RWPE2 (cell line): ENCODE data around the gene LLGL1.
A peak's percentile ranks its signal among the peaks of the same experiment; 100 is the strongest.

Experiments
- ATAC-seq: fragments of 200-7000 bp; cut with Tn5 transposase; 3 replicates; pipeline ENCODE4 v1.9.1; 2021; ENCODE audit warnings: low read depth
- DNase-seq: peaks from one replicate; pipeline ENCODE4 v3.0.0-alpha.2; 2020; ENCODE audit warnings: low spot score
- H3K27ac ChIP-seq: fragments of 450-650 bp; 2 replicates; pipeline ENCODE4 v1.5.1; 2017; ENCODE audit warnings: mild to moderate bottlenecking; ENCODE audit not compliant: poor library complexity, severe bottlenecking
- H3K27me3 ChIP-seq: fragments of 250-450 bp; sonication (Bioruptor Pico); 2 replicates; pipeline ENCODE4 v1.5.1; 2021; ENCODE audit warnings: mild to moderate bottlenecking, moderate library complexity; ENCODE audit not compliant: insufficient read depth, poor library complexity, severe bottlenecking
- H3K36me3 ChIP-seq: fragments of 250-450 bp; sonication (Bioruptor Pico); 2 replicates; pipeline ENCODE4 v1.5.1; 2020; ENCODE audit warnings: low read depth, mild to moderate bottlenecking, moderate library complexity
- H3K4me1 ChIP-seq: fragments of 250-450 bp; sonication (Bioruptor Pico); 2 replicates; pipeline ENCODE4 v1.5.1; 2021; ENCODE audit warnings: mild to moderate bottlenecking, moderate library complexity; ENCODE audit not compliant: insufficient read depth, poor library complexity, severe bottlenecking
- H3K4me3 ChIP-seq: fragments of 250-450 bp; sonication (Bioruptor Pico); 2 replicates; pipeline ENCODE4 v1.5.1; 2021; ENCODE audit warnings: mild to moderate bottlenecking, moderate library complexity; ENCODE audit not compliant: severe bottlenecking
- H3K9me3 ChIP-seq: fragments of 250-450 bp; sonication (Bioruptor Pico); 2 replicates; pipeline ENCODE4 v1.5.1; 2021; ENCODE audit warnings: mild to moderate bottlenecking, moderate library complexity; ENCODE audit not compliant: severe bottlenecking
- TF ChIP-seq, protein P1 (sequence below): fragments of 450-650 bp; IDR thresholded peaks from one replicate; pipeline ENCODE4 v1.5.1; 2017; ENCODE audit warnings: mild to moderate bottlenecking, moderate library complexity; ENCODE audit not compliant: poor library complexity, severe bottlenecking

Gene LLGL1

DNA sequence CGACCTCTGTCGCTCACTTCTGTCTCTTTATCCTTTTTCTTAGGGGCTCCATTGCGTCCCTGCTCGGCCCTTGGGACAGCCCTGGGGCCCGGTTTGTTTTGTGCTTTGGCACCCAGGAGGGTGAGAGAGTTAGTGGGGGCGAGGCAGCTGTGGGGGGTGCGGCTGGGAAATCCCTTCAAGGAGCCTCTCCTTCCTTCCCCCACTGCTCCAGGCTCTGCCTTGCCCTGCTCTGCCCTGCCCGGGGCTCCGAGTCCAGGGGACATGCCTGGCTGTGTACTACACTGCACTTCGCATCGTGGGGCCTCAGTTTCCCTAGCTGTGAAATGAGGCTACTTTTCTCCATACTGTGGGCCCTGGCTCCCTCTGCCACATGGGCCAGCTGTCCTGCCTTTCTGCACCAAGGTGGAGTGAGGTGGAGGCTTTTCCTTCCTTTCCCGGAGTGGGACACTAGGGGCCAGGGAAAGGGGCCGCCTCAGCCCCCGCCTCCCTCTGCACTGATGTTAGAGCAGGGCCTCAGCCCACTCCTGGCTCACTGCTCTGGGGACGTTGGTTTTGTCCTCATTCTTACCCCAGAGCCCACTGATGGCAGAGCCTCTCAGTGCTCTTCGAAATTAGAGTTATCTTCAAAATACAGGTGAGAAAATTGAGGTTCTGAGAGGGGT lies 980 bp downstream of the LLGL1 start:
- Histone ChIP-seq H3K4me1 (no peaks in the 10 kb centered on the region), H3K36me3 (no peaks in the 10 kb centered on the region), H3K9me3 (no peaks in the 10 kb centered on the region), H3K27me3 (no peaks in the 10 kb centered on the region), H3K4me3 (peak overlapping the region; percentile 59), H3K27ac (peak overlapping the region; percentile 47)
- TF ChIP-seq, protein P1, sequence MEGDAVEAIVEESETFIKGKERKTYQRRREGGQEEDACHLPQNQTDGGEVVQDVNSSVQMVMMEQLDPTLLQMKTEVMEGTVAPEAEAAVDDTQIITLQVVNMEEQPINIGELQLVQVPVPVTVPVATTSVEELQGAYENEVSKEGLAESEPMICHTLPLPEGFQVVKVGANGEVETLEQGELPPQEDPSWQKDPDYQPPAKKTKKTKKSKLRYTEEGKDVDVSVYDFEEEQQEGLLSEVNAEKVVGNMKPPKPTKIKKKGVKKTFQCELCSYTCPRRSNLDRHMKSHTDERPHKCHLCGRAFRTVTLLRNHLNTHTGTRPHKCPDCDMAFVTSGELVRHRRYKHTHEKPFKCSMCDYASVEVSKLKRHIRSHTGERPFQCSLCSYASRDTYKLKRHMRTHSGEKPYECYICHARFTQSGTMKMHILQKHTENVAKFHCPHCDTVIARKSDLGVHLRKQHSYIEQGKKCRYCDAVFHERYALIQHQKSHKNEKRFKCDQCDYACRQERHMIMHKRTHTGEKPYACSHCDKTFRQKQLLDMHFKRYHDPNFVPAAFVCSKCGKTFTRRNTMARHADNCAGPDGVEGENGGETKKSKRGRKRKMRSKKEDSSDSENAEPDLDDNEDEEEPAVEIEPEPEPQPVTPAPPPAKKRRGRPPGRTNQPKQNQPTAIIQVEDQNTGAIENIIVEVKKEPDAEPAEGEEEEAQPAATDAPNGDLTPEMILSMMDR: no peak
- peak; percentile 13; the same call in 2 of the 3 replicates for ATAC-seq
- DNase-seq: no peak

DNA sequence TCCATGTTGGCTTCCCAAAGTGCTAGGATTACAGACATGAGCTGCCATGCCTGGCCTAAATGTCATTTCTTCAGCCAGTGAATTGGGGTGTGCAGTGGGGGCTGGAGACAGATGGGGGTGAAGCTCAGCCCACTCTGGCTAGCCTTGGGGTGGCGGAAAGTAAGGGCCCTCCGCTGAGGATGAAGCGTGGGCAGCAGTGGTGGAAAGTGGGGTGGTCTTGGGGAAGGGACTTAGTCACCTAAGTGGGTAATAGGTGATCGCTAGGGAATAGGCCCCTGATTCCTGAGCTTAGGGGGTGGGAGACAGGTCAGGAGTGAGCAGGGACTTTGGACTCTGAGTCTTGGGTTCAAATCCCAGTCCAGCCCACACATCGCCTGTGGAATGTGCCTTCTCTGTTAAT lies 2.2 kb downstream of the LLGL1 start:
- Histone ChIP-seq H3K27me3 (no peaks in the 10 kb centered on the region), H3K4me3 (no peak overlapping the region), H3K36me3 (no peaks in the 10 kb centered on the region), H3K9me3 (no peaks in the 10 kb centered on the region), H3K4me1 (no peaks in the 10 kb centered on the region), H3K27ac (no peak overlapping the region)
- ATAC-seq (no peak), DNase-seq (no peak)
- TF ChIP-seq, protein P1: no peak

DNA sequence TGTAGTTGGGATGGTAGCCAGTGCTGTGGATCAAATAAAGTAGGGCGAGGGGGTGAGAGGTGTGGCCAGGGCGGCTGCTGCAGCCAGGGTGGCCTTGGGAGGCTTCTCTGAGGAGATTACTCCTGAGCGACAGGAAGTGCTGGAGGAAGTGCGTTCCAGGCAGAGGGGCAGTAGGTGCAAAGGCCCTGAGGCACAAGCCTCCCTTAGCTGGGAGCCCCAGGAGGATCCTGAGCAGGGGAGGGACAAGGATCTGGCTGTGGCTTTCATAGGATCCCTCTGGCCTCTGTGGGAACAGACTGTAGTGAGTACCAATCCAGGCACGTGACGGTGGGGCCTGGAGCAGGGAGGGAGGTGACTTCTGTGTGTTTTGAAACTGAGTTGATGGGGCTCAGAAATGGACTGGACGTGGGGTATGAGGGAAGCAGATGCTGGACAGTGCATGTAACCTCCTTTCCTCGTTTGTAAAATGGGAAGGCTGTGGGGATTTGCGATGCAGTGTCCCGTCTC lies 2.8 kb downstream of the LLGL1 start:
- Histone ChIP-seq H3K9me3 (no peaks in the 10 kb centered on the region), H3K36me3 (no peaks in the 10 kb centered on the region), H3K4me3 (no peak overlapping the region), H3K27ac (no peak overlapping the region), H3K27me3 (no peaks in the 10 kb centered on the region), H3K4me1 (no peaks in the 10 kb centered on the region)
- DNase-seq (no peak), ATAC-seq (no peak)
- TF ChIP-seq, protein P1: no peak

DNA sequence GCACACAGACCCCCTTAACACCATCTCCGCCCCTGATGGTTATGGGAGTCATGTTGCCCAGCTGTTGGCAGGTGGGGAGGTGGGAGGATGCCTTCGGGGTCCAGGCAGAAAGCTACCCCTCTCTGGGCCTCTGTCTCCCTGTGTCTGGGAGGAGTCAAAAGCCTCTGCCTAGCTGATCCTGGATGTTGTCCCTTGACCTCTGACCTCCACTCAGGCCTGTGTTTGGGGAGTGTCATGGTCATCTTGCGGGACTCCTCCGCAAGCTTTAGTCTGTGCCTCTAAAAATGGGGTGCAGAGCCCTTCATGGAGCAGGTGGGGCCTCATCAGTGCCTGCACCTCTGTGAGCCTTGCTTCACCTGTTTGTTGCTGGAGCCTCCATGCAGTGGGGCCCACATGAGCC lies 3.8 kb downstream of the LLGL1 start:
- DNase-seq: no peak
- no peaks in the 10 kb centered on the region for H3K9me3 ChIP-seq
- no peak overlapping the region for H3K4me3 ChIP-seq
- H3K4me1 ChIP-seq: no peaks in the 10 kb centered on the region
- no peak overlapping the region for H3K27ac ChIP-seq
- no peaks in the 10 kb centered on the region for H3K27me3 ChIP-seq
- ATAC-seq: no peak
- H3K36me3 ChIP-seq: no peaks in the 10 kb centered on the region
- TF ChIP-seq, protein P1: no peak

DNA sequence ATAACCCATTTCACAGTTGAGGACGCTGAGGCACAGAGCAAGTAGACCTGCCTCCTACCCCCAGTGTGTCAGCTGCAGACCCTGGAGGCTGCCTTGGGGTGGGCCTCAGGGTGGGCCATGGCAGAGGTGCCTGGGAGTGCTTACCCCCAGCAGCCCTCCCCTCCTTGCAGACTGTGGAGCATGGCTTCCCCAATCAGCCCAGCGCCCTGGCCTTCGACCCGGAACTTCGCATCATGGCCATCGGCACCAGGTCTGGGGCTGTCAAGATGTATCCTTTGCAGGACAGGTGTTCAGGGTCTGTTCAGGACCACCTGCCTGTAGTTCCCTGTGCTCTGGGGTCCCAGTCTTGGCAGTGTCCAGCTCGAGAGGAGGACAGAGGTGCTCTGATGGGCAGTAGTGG lies 4.3 kb downstream of the LLGL1 start:
- DNase-seq (no peak), ATAC-seq (no peak)
- Histone ChIP-seq H3K27me3 (no peaks in the 10 kb centered on the region), H3K4me1 (no peaks in the 10 kb centered on the region), H3K27ac (no peak overlapping the region), H3K4me3 (no peak overlapping the region), H3K9me3 (no peaks in the 10 kb centered on the region), H3K36me3 (no peaks in the 10 kb centered on the region)
- TF ChIP-seq, protein P1: no peak
